Kidney (tissue), 14 donors: ENCODE measurements around the gene ADH7. TPM values are rescaled to one million over a fixed set of nuclear protein-coding genes. Genes with fewer than 3 reads are reported as not detected.

ENCODE experiments used
- DNase-seq, 5 donors: peaks; one replicate each; pipeline ENCODE4 v3.0.0-alpha.2; 2013 to 2020
- FAIRE-seq: peaks from 2 replicates; lab custom pipeline; 2012; peaks lifted over from hg19 to GRCh38; lab: Jason Lieb, UNC
- H3K27ac ChIP-seq, 2 donors: one replicate each; pipeline ENCODE4 v1.7.0; 2013; ENCODE audit warnings: low read depth in 2 of 2, low read length in 2 of 2, inconsistent platforms in 1 of 2
- H3K27me3 ChIP-seq: one replicate; pipeline ENCODE4 v1.7.1; 2013; ENCODE audit warnings: low read length, inconsistent platforms; ENCODE audit not compliant: control insufficient read depth, insufficient read depth
- H3K36me3 ChIP-seq, 3 donors: one replicate each; pipeline versions ENCODE4 v1.7.0 to v1.7.1; 2013; ENCODE audit warnings: low read length in 3 of 3, control low read depth in 1 of 3, inconsistent platforms in 1 of 3; ENCODE audit not compliant: insufficient read depth in 3 of 3, control insufficient read depth in 2 of 3
- H3K4me1 ChIP-seq, 3 donors: one replicate each; pipeline versions ENCODE4 v1.7.0 to v1.7.1; 2013; ENCODE audit warnings: low read length in 3 of 3, inconsistent platforms in 1 of 3, low read depth in 1 of 3; ENCODE audit not compliant: control insufficient read depth in 2 of 3, insufficient read depth in 2 of 3
- H3K4me3 ChIP-seq, 3 donors: one replicate each; pipeline versions ENCODE4 v1.7.0 to v1.8.1; 2013; ENCODE audit warnings: low read length in 3 of 3, control low read depth in 1 of 3, inconsistent platforms in 1 of 3
- H3K9ac ChIP-seq, 3 donors: one replicate each; pipeline versions ENCODE4 v1.7.0 to v1.7.1; 2013; ENCODE audit warnings: low read length in 3 of 3, control low read depth in 1 of 3, inconsistent platforms in 1 of 3
- H3K9me3 ChIP-seq, 3 donors: one replicate each; pipeline versions ENCODE4 v1.7.0 to v1.7.1; 2013; ENCODE audit warnings: low read length in 3 of 3, control low read depth in 1 of 3, inconsistent platforms in 1 of 3; ENCODE audit not compliant: control insufficient read depth in 2 of 3, insufficient read depth in 1 of 3
- CTCF ChIP-seq: IDR thresholded peaks from 3 replicates; pipeline ENCODE4 v1.5.1; 2012; ENCODE audit warnings: mild to moderate bottlenecking, moderate library complexity, borderline replicate concordance; ENCODE audit not compliant: insufficient read depth; ENCODE audit errors: extremely low read depth
- intact Hi-C: fragments of 100-400 bp; cut with DNase I; formaldehyde crosslinking; loops from one replicate; pipeline ENCODE4 v1.11.1; 2022
- polyA plus RNA-seq: library from polyadenylated mRNA; stranded (reverse); fragments of 350-450 nt; fragmentation: Illumina TruSeq; extraction: RNeasy Lipid Tissue Mini Kit (QIAGEN cat#74804); gene quantifications from one replicate; pipeline ENCODE4 v1.2.3, GENCODE V29; 2014; ENCODE audit warnings: low read depth, low replicate concordance; ENCODE audit not compliant: insufficient read depth
- total RNA-seq: library from RNA; stranded (reverse); fragmentation: NEBNext Ultra II Directional; extraction: Animal tissue kit (Norgen Biotek cat#: 25700); gene quantifications from one replicate; pipeline ENCODE4 v1.2.1, GENCODE V29; 2021
- donor health status: control.
- donor health status: control.
- donor health status: control.
- donor health status: control.
- donor health status: control.
- donor health status: DM: yes; HTN: yes; CAD: no.
- donor health status: Normal renal cell carcinoma (clear cell type).

ADH7 gene
- total and polyA plus RNA-seq, 2 donors from 2014 or later: not detected

- no peaks in the 10 kb centered on the region for H3K4me1 ChIP-seq
- no peak overlapping the region for H3K4me3 ChIP-seq
- no peak overlapping the region for H3K9ac ChIP-seq
- H3K36me3 ChIP-seq: no peaks in the 10 kb centered on the region
- intact Hi-C loops: no loop called here
- no peak overlapping the region for H3K27ac ChIP-seq
- no peak for TF ChIP-seq CTCF
- FAIRE-seq (no peak), DNase-seq (peak in 1 of 5 donors; percentile 10)
- no peaks in the 10 kb centered on the region for H3K9me3 ChIP-seq
- H3K27me3 ChIP-seq: no peaks in the 10 kb centered on the region
Observed at GRCh38 chr4:99437723-99438404, 2.7 kb upstream of the ADH7 start.

GRCh38 chr4:99436976-99437722 lies 2.0 kb upstream of the ADH7 start:
- Histone ChIP-seq H3K36me3 (no peaks in the 10 kb centered on the region), H3K9ac (no peak overlapping the region), H3K27me3 (no peaks in the 10 kb centered on the region), H3K4me3 (no peak overlapping the region), H3K4me1 (no peaks in the 10 kb centered on the region), H3K27ac (no peak overlapping the region), H3K9me3 (no peaks in the 10 kb centered on the region)
- FAIRE-seq (no peak), DNase-seq (no peak)
- TF ChIP-seq CTCF: no peak
- intact Hi-C loops: no loop called here

- no peak overlapping the region for H3K9ac ChIP-seq
- no peaks in the 10 kb centered on the region for H3K9me3 ChIP-seq
- intact Hi-C loops: no loop called here
- H3K4me1 ChIP-seq: no peaks in the 10 kb centered on the region
- H3K36me3 ChIP-seq: no peaks in the 10 kb centered on the region
- no peaks in the 10 kb centered on the region for H3K27me3 ChIP-seq
- no peak overlapping the region for H3K27ac ChIP-seq
- no peak overlapping the region for H3K4me3 ChIP-seq
- TF ChIP-seq CTCF: no peak
- DNase-seq (no peak), FAIRE-seq (no peak)
Observed at GRCh38 chr4:99436462-99436861, 1.3 kb upstream of the ADH7 start.
